NCI-H146 treated with DMSO at 0.1 percent for 48 hours (cell line): Measurements from ENCODE around the gene LANCL3.
"Not testable (repeated sequence)": the region's sequence is repeated elsewhere in the genome, so short reads cannot be mapped to it uniquely, and the experiment has no call there.

ENCODE experiments used
- DNase-seq: peaks from one replicate; lab custom pipeline; 2025; ENCODE audit not compliant: unreplicated experiment; lab: John Stamatoyannopoulos, UW

The LANCL3 gene

GRCh38 chrX:37609727-37610126 is 38.3 kb downstream of the LANCL3 start:
- no peak for DNase-seq

DNA sequence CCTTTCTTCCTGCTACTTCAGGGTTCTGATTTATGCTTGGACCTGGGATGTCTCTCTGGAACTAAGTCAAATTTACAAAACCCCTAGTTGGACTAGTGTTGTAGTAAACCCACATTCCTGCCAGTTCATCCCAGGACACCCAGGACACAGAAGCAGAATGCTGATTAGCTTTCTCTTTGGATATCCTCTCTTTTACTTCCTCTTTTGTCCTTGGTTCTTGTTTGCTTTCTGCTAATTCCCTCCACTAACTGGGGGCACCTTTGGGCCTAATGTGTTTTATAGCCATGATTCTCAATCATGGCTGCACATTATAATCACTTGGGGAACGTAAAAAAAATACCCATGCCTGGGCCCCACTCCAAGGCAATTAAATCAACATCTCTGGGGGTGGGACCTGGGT is 42.5 kb downstream of the LANCL3 start:
- DNase-seq, result no peak

DNA sequence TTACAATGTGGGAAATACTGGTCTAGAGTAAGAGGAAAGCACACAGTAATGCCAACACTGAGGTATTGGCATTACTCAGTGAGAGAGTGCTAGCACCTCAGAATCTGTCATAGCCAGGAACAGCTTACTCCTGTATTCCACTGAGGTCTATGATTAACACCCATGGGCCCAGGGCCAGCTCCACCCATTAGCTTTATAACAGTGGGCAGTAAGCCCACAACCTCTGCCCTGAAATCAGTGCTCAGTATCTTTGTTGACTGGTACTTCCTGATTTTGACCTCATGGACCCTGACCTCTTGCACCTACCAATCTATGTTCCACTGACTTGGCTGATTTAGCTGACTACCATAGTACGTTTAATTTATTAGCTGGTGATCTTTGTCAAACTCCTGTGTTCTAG is 56.1 kb downstream of the LANCL3 start:
- DNase-seq, result no peak

GRCh38 chrX:37638047-37638446 is 66.6 kb downstream of the LANCL3 start:
- no peak for DNase-seq

- no peak for DNase-seq
Observed at GRCh38 chrX:37640142-37640541, 68.7 kb downstream of the LANCL3 start.

DNA sequence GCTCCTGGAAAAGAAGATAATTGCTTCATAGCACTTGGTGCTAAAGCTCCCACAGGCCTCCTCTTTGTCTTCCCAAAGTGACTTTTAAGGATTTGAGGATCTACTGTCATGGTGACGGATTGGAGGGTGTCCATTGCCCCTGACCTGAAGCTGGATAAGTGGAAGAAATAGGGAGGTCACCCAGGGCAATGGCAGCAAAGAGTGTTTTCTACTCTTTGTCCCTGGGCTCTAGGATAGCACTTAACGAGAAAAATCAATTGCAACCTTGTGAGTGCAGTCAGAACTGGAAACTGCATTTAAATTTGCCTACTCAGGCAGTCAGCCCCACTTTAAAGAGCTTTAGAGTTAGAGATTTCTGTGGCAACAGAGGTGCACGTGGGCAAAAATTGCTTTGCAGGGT is 70.4 kb downstream of the LANCL3 start:
- no peak for DNase-seq

GRCh38 chrX:37644381-37645305 is 73.2 kb downstream of the LANCL3 start:
- DNase-seq, result no peak

DNA sequence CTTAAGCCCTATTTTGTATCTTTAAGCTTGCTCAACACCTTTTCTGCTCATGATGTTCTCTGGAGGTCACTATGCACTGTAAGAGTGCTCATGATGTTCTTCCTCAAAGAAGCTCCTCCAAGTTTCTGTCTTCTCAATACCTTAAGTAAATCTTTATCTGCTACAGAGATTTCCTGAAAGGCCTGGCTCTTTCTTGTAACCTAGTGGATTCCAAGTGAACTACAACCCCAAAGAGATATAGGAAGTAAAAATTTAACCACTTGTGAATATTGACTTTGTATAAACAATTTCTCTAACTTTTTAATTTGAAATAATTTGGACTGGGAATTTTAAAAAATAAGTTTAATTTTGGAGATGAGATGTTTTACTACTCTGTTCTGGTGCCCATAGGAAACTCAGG is 74.8 kb downstream of the LANCL3 start:
- no peak for DNase-seq

GRCh38 chrX:37650879-37651278 is 79.4 kb downstream of the LANCL3 start:
- not testable (repeated sequence) for DNase-seq

- no peak for DNase-seq
Observed at GRCh38 chrX:37651921-37652452, 80.5 kb downstream of the LANCL3 start.

- DNase-seq, result no peak
Observed at GRCh38 chrX:37652589-37653231, 81.2 kb downstream of the LANCL3 start.

- no peak for DNase-seq
Observed at GRCh38 chrX:37653397-37654085, 82.1 kb downstream of the LANCL3 start.

GRCh38 chrX:37658343-37659030 is 87.0 kb downstream of the LANCL3 start:
- DNase-seq, result no peak

GRCh38 chrX:37659047-37659446 is 87.6 kb downstream of the LANCL3 start:
- no peak for DNase-seq

- no peak for DNase-seq
Observed at GRCh38 chrX:37662181-37662580, 90.7 kb downstream of the LANCL3 start.

DNA sequence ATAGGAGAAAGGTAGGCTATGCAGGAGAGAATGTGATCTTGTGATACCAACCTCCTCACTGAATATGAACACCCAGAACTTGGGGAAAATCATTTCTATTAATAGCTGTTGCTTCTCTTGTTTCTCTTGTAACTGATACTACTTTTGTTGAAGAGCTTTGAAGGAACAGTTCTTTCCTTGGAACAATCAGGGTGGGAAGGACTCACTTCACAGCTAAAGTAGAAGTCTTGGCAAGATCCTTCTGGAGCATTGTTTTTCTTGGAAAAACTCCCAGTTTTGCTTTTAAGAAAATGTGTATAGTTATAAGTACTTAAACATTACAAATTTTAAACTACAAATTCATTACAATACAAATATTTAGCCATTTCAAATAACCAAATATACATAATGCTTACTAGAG is 95.1 kb downstream of the LANCL3 start:
- no peak for DNase-seq

- DNase-seq, result no peak
Observed at GRCh38 chrX:37667141-37667540, 95.7 kb downstream of the LANCL3 start.

- no peak for DNase-seq
Observed at GRCh38 chrX:37672563-37672962, 101.1 kb downstream of the LANCL3 start.

- DNase-seq, result no peak
Observed at GRCh38 chrX:37676811-37677210, 105.3 kb downstream of the LANCL3 start.

GRCh38 chrX:37677243-37677642 is 105.8 kb downstream of the LANCL3 start:
- no peak for DNase-seq

DNA sequence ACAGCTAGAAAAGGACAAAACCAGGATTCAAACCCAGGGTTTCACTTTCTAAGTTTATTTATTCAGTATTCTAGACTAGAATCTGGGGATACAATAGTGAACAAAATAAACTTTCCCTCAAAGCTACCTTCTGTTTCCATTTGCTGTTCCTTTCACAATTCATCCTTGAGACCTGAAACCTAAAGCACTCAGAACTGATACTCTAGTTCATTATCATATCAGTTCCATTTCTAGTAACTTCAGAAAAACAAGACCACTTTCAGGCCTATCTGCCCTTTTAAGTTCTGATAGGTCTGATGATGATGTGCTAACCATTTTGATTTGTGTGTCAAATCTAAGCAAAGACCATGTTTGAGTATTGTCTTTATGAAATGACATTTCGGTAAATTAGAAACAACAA is 106.3 kb downstream of the LANCL3 start:
- DNase-seq, result no peak
